Renal pelvis (tissue), 4 donors: ENCODE results near the gene METTL24. TPM values are rescaled to one million over a fixed set of nuclear protein-coding genes. Genes with fewer than 3 reads are reported as not detected.

Experiments used
- DNase-seq: peaks from one replicate; pipeline ENCODE4 v3.0.0-alpha.2; 2013
- polyA plus RNA-seq, 3 donors: library from polyadenylated mRNA; unstranded; fragments of 120-200 nt; gene quantifications; one replicate each; pipeline ENCODE4 v1.2.1, GENCODE V29; 2013; ENCODE audit not compliant: insufficient read length in 3 of 3

Gene METTL24
- polyA plus RNA-seq, 3 donors = 11.9 to 13.6 (median 13.4) TPM

DNA sequence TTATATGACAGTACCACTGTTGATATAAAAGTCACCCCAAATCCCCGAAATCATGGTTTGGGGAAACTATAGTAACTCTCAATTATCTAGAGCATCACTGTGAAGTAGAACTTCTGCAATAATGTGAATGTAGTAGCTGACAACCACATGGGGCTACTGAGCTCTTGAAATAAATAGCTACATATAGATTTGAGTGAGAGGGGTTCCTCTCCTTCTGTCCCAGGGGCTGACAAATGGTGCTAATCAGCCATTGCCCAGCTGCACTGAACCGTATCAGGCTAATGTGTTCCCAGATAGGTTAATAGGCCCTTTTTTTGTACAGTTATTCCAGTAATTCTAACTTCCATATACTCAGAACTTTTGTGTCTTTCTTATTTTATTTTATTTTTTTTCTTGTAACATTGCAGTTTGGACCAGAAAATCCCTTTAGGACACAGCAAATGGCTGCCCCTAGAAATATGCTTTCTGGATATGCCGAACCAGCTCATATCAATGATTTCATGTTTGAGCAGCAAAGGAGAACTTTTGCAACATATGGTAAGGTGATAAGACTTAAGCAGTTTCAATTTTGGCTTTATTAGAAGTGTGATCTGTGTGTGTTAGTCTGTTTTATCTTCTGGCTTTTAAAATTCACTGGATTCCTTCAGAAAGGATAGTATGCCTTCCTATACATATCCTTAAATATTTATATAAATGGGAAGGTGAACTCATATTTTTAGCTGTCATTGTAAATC, 156.8 kb downstream of the METTL24 start:
- DNase-seq = no peak

- DNase-seq = no peak
Measured at GRCh38 chr6:110198561-110198960, 159.6 kb downstream of the METTL24 start.

DNA sequence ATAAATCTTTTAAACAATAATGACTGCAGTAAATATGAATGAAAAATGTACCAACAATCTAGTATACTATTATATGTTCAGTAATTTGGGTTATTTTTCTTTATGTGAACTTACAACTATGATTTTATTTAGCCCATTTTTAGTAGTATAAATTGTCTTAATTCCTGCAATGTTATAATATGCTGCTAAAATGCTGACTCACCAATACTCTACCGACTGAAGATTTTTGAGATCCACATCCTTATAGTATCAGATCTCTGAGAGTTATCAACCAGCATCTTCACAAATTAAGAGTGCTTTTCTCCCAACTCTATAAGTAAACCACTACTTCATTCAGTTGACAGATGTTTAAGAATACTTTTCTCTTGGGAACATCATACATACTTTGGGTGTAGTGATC, 161.3 kb downstream of the METTL24 start:
- DNase-seq = no peak

DNA sequence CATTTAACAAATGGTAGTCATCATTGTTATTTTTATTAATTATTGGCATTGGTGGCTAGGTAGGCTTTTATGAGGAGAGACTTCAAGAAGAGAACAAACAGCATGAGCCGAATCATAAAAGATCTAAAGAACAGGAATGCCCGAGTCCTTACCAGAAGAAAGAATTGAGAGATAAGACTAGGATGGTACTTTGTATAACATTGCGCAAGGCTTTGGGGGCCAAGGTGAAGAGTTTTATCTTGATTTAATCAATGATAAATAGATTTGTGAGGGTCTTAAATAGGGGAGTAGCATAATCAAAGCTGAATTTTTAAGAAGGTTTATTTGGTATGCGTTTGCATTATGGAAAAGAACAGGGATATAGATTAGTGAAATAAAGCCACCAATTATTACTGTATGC, 162.5 kb downstream of the METTL24 start:
- DNase-seq = no peak

Other genes with a start within 250 kb of the METTL24 start
- gene WASF1, start 178.7 kb downstream of the METTL24 start, polyA plus RNA-seq = 10 to 100 TPM; 44.0 to 50.9 (median 49.0) TPM
- 10 to 100 TPM; 25.1 to 37.4 (median 30.4) TPM for gene CDC40, start 177.9 kb downstream of the METTL24 start, polyA plus RNA-seq
- 1 to 10 TPM in 1 of 3 donors, under 1 TPM in 2; 0.37 to 1.7 (median 0.61) TPM for gene DDO, start 57.2 kb upstream of the METTL24 start, polyA plus RNA-seq
- gene SLC22A16, start 118.3 kb upstream of the METTL24 start, polyA plus RNA-seq = under 1 TPM; 0.47 to 0.99 (median 0.61) TPM